NT2/D1 (cell line): Measurements from ENCODE around the gene PDGFRB.

ENCODE experiments used
- DNase-seq: peaks from one replicate; pipeline ENCODE4 v3.0.0-alpha.2; 2011; ENCODE audit warnings: low read depth, low spot score
- H3K27me3 ChIP-seq: 2 replicates; pipeline ENCODE4 v1.6.0; 2011; ENCODE audit warnings: mild to moderate bottlenecking; ENCODE audit not compliant: insufficient read length, insufficient read depth
- H3K36me3 ChIP-seq: 2 replicates; pipeline ENCODE4 v1.6.1; 2011; ENCODE audit warnings: mild to moderate bottlenecking, low read length, mixed read lengths; ENCODE audit not compliant: insufficient read depth, insufficient read length
- H3K4me1 ChIP-seq: 2 replicates; pipeline ENCODE4 v1.5.1; 2011; ENCODE audit not compliant: insufficient read depth, insufficient read length
- H3K4me3 ChIP-seq: 2 replicates; pipeline ENCODE4 v1.5.1; 2011; ENCODE audit warnings: low read depth; ENCODE audit not compliant: insufficient read length
- H3K9ac ChIP-seq: 2 replicates; pipeline ENCODE4 v1.6.0; 2011; ENCODE audit warnings: low read depth; ENCODE audit not compliant: insufficient read length
- H3K9me3 ChIP-seq: 2 replicates; pipeline ENCODE4 v1.5.1; 2011; ENCODE audit warnings: mild to moderate bottlenecking, low read length; ENCODE audit not compliant: insufficient read depth
- SUZ12 ChIP-seq: IDR thresholded peaks from 2 replicates; pipeline ENCODE4 v1.6.1; 2011; ENCODE audit not compliant: insufficient read length, insufficient read depth; ENCODE audit errors: extremely low read depth
- YY1 ChIP-seq: IDR thresholded peaks from 2 replicates; pipeline ENCODE4 v1.6.1; 2011; ENCODE audit not compliant: insufficient read length, insufficient read depth
- ZNF274 ChIP-seq: IDR thresholded peaks from 2 replicates; pipeline ENCODE4 v1.6.1; 2011; ENCODE audit warnings: mild to moderate bottlenecking, low read depth, low read length

The PDGFRB gene

DNA sequence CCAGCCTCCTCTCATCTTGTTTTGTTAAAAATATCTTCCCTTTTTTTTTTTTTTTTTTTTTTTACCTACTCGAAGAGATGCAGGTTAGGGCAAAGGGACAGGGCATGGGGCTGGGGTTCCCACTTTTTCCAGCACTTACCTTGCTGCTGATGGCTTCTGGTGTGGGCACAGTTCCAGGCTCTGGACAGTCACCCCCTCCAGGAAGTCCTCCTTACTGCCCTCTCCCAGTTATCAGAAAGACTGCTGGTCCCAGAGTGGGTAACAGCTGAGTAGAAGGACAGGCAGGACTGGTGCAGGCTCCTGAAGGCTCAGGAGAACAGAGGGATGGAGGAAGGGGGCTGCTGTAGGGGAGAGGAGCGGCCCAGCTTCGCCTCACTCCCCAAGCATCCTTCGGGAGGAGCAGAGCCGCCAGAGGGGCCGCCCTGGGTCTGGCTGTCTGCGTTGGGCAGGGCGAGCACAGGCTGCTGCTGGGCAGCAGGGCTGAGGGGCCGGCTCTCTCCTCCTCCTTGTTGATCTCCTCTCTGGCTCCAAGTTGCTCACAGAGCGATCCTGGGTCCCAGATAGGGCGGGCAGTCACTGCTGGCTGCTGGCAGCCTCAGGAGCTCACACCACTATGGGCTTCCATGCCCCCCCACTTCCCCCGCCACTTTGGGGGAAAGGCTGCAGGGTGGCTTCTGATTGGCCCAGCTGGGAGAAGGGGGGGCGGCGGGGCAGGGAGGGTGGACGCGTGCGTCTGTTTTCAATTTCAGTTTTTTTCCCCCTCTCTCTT, at the start of gene PDGFRB:
Gene PDGFRB, minus strand, starts transcription at position 588 of the 769 bp plus-strand sequence. CDS start 18,798 bp downstream, outside the sequence.
- Histone ChIP-seq H3K36me3 (peaks cover 23% of the 10 kb centered on the region), H3K27me3 (peaks cover 18% of the 10 kb centered on the region), H3K4me1 (peaks cover 22% of the 10 kb centered on the region), H3K9ac (peak within 1 kb of the TSS; percentile 70), H3K9me3 (no peaks in the 10 kb centered on the region), H3K4me3 (peak within 1 kb of the TSS; percentile 36)
- no peak for TF ChIP-seq SUZ12
- TF ChIP-seq YY1, result no peak
- TF ChIP-seq ZNF274, result no peak
- no peak for DNase-seq

DNA sequence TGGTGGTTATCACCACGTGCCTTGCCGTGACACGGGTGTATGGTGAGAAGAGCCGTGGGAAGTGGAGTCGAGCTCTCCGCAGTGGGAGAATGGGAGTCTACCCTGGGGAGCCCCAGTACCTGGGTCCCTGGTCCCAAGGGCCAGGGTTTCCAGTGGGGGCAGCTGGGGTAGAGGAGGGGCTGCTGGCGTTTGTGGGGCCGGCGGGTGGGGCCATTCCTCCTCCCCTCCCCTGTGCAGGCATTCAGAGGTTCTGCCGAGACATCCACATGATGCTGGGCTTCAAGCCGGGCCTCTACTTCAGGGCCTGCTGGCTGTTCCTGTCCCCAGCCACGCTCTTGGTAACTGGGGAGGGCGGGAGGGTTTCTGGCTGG, 48.9 kb upstream of the PDGFRB start:
- H3K36me3 ChIP-seq, result no peaks in the 10 kb centered on the region
- H3K4me1 ChIP-seq, result peaks cover 5% of the 10 kb centered on the region
- no peaks in the 10 kb centered on the region for H3K9me3 ChIP-seq
- no peak for TF ChIP-seq SUZ12
- no peak for TF ChIP-seq ZNF274
- TF ChIP-seq YY1, result no peak
- peaks cover 7% of the 10 kb centered on the region for H3K27me3 ChIP-seq
- H3K4me3 ChIP-seq, result no peak overlapping the region
- no peak overlapping the region for H3K9ac ChIP-seq
- DNase-seq, result no peak

GRCh38 chr5:150203832-150204589, 48.4 kb upstream of the PDGFRB start:
- TF ChIP-seq SUZ12 (no peak), ZNF274 (no peak), YY1 (no peak)
- Histone ChIP-seq H3K4me1 (peaks cover 5% of the 10 kb centered on the region), H3K27me3 (peaks cover 13% of the 10 kb centered on the region), H3K36me3 (no peaks in the 10 kb centered on the region), H3K9me3 (no peaks in the 10 kb centered on the region), H3K9ac (no peak overlapping the region), H3K4me3 (no peak overlapping the region)
- no peak for DNase-seq

- Histone ChIP-seq H3K9me3 (no peaks in the 10 kb centered on the region), H3K9ac (no peak overlapping the region), H3K36me3 (no peaks in the 10 kb centered on the region), H3K4me3 (no peak overlapping the region), H3K4me1 (peaks cover 5% of the 10 kb centered on the region), H3K27me3 (peaks cover 20% of the 10 kb centered on the region)
- no peak for DNase-seq
- TF ChIP-seq YY1 (no peak), SUZ12 (no peak), ZNF274 (no peak)
Measured at GRCh38 chr5:150202501-150202900, 46.9 kb upstream of the PDGFRB start.

DNA sequence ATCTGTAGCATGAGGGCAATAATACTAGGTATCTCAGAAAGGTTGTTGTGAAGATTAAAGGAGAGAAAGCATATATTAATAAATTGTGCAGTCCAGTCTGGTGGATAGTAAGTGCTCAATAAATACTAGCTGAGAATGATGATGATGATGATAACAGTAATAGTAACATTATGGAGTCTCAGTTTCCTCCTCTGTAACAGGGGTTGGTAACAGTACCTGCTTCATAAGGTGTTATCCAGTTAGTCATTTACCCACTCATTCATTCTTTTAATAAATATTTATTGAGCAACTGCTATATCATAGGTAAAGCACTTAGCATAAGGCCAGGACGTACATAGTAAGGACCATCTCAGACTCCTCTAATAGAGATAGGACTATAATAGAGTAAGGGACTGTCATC, 41.8 kb upstream of the PDGFRB start:
- no peaks in the 10 kb centered on the region for H3K9me3 ChIP-seq
- TF ChIP-seq SUZ12 (no peak), YY1 (no peak), ZNF274 (no peak)
- no peak overlapping the region for H3K9ac ChIP-seq
- no peak for DNase-seq
- peaks cover 30% of the 10 kb centered on the region for H3K27me3 ChIP-seq
- H3K4me3 ChIP-seq, result no peak overlapping the region
- no peaks in the 10 kb centered on the region for H3K36me3 ChIP-seq
- no peaks in the 10 kb centered on the region for H3K4me1 ChIP-seq

DNA sequence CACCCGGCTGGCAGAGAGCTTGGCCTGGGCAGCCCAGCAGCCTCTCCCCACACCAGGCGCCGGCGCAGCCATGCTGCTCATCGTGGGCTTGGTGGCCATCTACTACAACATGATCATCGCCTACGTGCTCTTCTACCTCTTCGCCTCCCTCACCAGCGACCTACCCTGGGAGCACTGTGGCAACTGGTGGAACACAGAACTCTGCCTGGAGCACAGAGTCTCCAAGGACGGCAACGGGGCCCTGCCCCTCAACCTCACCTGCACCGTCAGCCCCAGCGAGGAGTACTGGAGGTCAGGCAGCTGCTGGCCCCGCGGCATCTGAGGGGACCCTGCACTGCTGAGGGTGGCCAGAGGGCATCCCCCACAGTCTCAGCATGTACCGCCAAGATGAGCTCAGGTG, 41.3 kb upstream of the PDGFRB start:
- no peak overlapping the region for H3K9ac ChIP-seq
- H3K4me1 ChIP-seq, result no peaks in the 10 kb centered on the region
- H3K9me3 ChIP-seq, result no peaks in the 10 kb centered on the region
- no peak for DNase-seq
- H3K4me3 ChIP-seq, result no peak overlapping the region
- peaks cover 34% of the 10 kb centered on the region for H3K27me3 ChIP-seq
- TF ChIP-seq SUZ12 (no peak), ZNF274 (no peak), YY1 (no peak)
- no peaks in the 10 kb centered on the region for H3K36me3 ChIP-seq

DNA sequence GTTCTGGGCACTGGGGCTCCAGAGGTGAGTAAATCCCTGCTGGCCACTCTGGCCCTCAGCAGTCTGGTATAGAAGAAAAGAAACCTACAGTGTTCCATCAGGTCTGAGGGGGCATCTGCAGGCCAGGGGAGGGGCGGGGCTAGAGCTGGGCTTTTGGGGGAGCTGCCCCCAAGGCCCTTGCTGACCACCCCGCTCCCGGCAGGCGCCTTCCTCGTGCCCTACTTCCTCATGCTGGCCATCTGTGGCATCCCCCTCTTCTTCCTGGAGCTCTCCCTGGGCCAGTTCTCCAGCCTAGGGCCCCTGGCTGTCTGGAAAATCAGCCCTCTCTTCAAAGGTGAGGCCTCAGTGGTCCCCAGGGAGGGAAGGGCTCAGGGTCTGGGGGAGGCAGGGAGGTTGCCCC, 40.9 kb upstream of the PDGFRB start:
- H3K27me3 ChIP-seq, result peaks cover 39% of the 10 kb centered on the region
- H3K9me3 ChIP-seq, result no peaks in the 10 kb centered on the region
- no peak for DNase-seq
- no peak overlapping the region for H3K9ac ChIP-seq
- no peaks in the 10 kb centered on the region for H3K36me3 ChIP-seq
- no peak for TF ChIP-seq SUZ12
- TF ChIP-seq ZNF274, result no peak
- no peak for TF ChIP-seq YY1
- no peaks in the 10 kb centered on the region for H3K4me1 ChIP-seq
- H3K4me3 ChIP-seq, result no peak overlapping the region
